ENCODE results near the gene GRM7. TPM values are rescaled to one million over a fixed set of nuclear protein-coding genes. Genes with fewer than 3 reads are reported as not detected.

GRM7 gene
- total and polyA plus RNA-seq, 9 of the 15 experiments (the other 6 are each of a cell fraction or from before 2014, with no cell fraction given) = not detected

- in situ Hi-C loops (cut with MboI) (no loop called here), intact Hi-C loops (cut with micrococcal nuclease) (no loop called here)
- ChIA-PET CTCF (ENCODE audit: low intra/inter-chr PET ratio) (no interaction called here), POLR2A (no interaction called here)
- no peaks in the 10 kb centered on the region for H3K27me3 ChIP-seq (ENCODE audit: control insufficient read depth in 2 of 2, insufficient read depth in 2 of 2, low read length in 2 of 2)
- ATAC-seq (no peak), FAIRE-seq (peak; percentile 65), DNase-seq (ENCODE audit: extremely low read depth in 1 of 4, low spot score in 3 of 4) (no peak)
- no peaks in the 10 kb centered on the region for H3K4me1 ChIP-seq (replicated peaks in 1 of 2; ENCODE audit: control insufficient read depth in 2 of 2, insufficient read depth in 2 of 2, low read length in 2 of 2)
- BruUV-seq (replicated peaks) = no TSS peak
- no peaks in the 10 kb centered on the region for H4K20me1 ChIP-seq (replicated peaks; ENCODE audit: control insufficient read depth, insufficient read depth, low read length)
- no peak for TF ChIP-seq PATZ1 (CRISPR knock-in tag; IDR thresholded peaks at IDR 0.05; ENCODE audit: borderline replicate concordance)
- no peak for TF ChIP-seq ZFX (CRISPR knock-in tag; IDR thresholded peaks at IDR 0.05)
- TF ChIP-seq ELF4 (CRISPR knock-in tag; IDR thresholded peaks at IDR 0.05) = no peak
- TF ChIP-seq ESRRA (IDR thresholded peaks at IDR 0.05; ENCODE audit: borderline replicate concordance, low read depth) = no peak
- TF ChIP-seq POLR3A (IDR thresholded peaks at IDR 0.05; ENCODE audit: borderline replicate concordance, extremely low read depth, insufficient read depth, insufficient read length) = no peak
- no peak for TF ChIP-seq KAT7 (CRISPR knock-in tag; IDR thresholded peaks at IDR 0.05; ENCODE audit: borderline replicate concordance)
- no peak for TF ChIP-seq DACH1 (IDR thresholded peaks at IDR 0.05; ENCODE audit: partially characterized antibody)
- H3K27ac ChIP-seq (ENCODE audit: extremely low read depth, low read depth, low read length) = no peak overlapping the region
- H3K9me1 ChIP-seq (ENCODE audit: control insufficient read depth, insufficient read depth, low read length) = no peaks in the 10 kb centered on the region
- no peak overlapping the region for H3K9ac ChIP-seq (ENCODE audit: insufficient read depth in 1 of 2, low read depth in 2 of 2, low read length in 2 of 2)
- no peak overlapping the region for H2AFZ ChIP-seq (ENCODE audit: low read depth, low read length)
- H3K79me2 ChIP-seq (ENCODE audit: control insufficient read depth, insufficient read depth, low read length) = no peaks in the 10 kb centered on the region
- no peak overlapping the region for H3K4me3 ChIP-seq
- no peaks in the 10 kb centered on the region for H3K36me3 ChIP-seq (ENCODE audit: control insufficient read depth, insufficient read depth, low read length)
- no peaks in the 10 kb centered on the region for H3K9me3 ChIP-seq (replicated peaks; ENCODE audit: control insufficient read depth, insufficient read depth, low read depth, low read length)
- no peak overlapping the region for H3K4me2 ChIP-seq (ENCODE audit: insufficient read depth, low read length)
Measured at GRCh38 chr3:7209098-7209497, 348.2 kb downstream of the GRM7 start.

All from K562 (cell line).